Astrocyte (in vitro differentiated cells and primary cell): ENCODE data around the gene MRNIP. TPM values are rescaled to one million over a fixed set of nuclear protein-coding genes. Genes with fewer than 3 reads are reported as not detected.
"Not testable (repeated sequence)": the region's sequence is repeated elsewhere in the genome, so short reads cannot be mapped to it uniquely, and the experiment has no call there.

ENCODE experiments used
- DNase-seq: peaks from one replicate; pipeline ENCODE4 v3.0.0-alpha.2; 2010; ENCODE audit warnings: low read depth
- FAIRE-seq: peaks from 2 replicates; lab custom pipeline; 2011; peaks lifted over from hg19 to GRCh38; lab: Jason Lieb, UNC
- H2AFZ ChIP-seq: 2 replicates; pipeline ENCODE4 v1.6.0; 2012; ENCODE audit warnings: low read depth, low read length, inconsistent platforms
- H3K27ac ChIP-seq: 2 replicates; pipeline ENCODE4 v1.5.1; 2011; ENCODE audit warnings: low read depth, low read length, inconsistent platforms
- H3K27me3 ChIP-seq: 2 replicates; pipeline ENCODE4 v1.6.0; 2011; ENCODE audit warnings: low read length, inconsistent platforms; ENCODE audit not compliant: insufficient read depth
- H3K36me3 ChIP-seq: 2 replicates; pipeline ENCODE4 v1.5.1; 2011; ENCODE audit warnings: low read length, inconsistent platforms; ENCODE audit not compliant: insufficient read depth
- H3K4me1 ChIP-seq: 2 replicates; pipeline ENCODE4 v1.5.1; 2011; ENCODE audit warnings: low read length, inconsistent platforms; ENCODE audit not compliant: insufficient read depth
- H3K4me2 ChIP-seq: 2 replicates; pipeline ENCODE4 v1.6.0; 2012; ENCODE audit warnings: low read length, inconsistent platforms
- H3K4me3 ChIP-seq: 2 replicates; pipeline ENCODE4 v1.5.1; 2011; ENCODE audit warnings: low read depth, mild to moderate bottlenecking, low read length, inconsistent platforms; ENCODE audit not compliant: insufficient read depth
- H3K79me2 ChIP-seq: 2 replicates; pipeline ENCODE4 v1.6.0; 2012; ENCODE audit warnings: mild to moderate bottlenecking, low read length, inconsistent platforms; ENCODE audit not compliant: insufficient read depth
- H3K9ac ChIP-seq: 2 replicates; pipeline ENCODE4 v1.6.0; 2012; ENCODE audit warnings: mild to moderate bottlenecking, low read length, inconsistent platforms
- H3K9me3 ChIP-seq: 2 replicates; pipeline ENCODE4 v1.5.1; 2012; ENCODE audit warnings: low read depth, mild to moderate bottlenecking, low read length, inconsistent platforms; ENCODE audit not compliant: insufficient read depth
- H4K20me1 ChIP-seq: 2 replicates; pipeline ENCODE4 v1.6.0; 2012; ENCODE audit warnings: low read length, inconsistent platforms; ENCODE audit not compliant: insufficient read depth
- H3K27ac Mint-ChIP-seq: one replicate; pipeline ENCODE4 v1.8.0; 2021; ENCODE audit warnings: mild to moderate bottlenecking, mixed read lengths; ENCODE audit not compliant: unreplicated experiment
- H3K27me3 Mint-ChIP-seq: one replicate; pipeline ENCODE4 v1.8.0; 2021; ENCODE audit warnings: low read depth, mixed read lengths; ENCODE audit not compliant: unreplicated experiment
- H3K36me3 Mint-ChIP-seq: one replicate; pipeline ENCODE4 v1.8.0; 2021; ENCODE audit warnings: low read depth, mixed read lengths; ENCODE audit not compliant: unreplicated experiment
- H3K4me1 Mint-ChIP-seq: one replicate; pipeline ENCODE4 v1.8.0; 2021; ENCODE audit warnings: low read depth, mixed read lengths; ENCODE audit not compliant: unreplicated experiment
- H3K4me3 Mint-ChIP-seq: one replicate; pipeline ENCODE4 v1.8.0; 2021; ENCODE audit warnings: mild to moderate bottlenecking, moderate library complexity, mixed read lengths; ENCODE audit not compliant: unreplicated experiment
- H3K9me3 Mint-ChIP-seq: one replicate; pipeline ENCODE4 v1.8.0; 2021; ENCODE audit warnings: mild to moderate bottlenecking, mixed read lengths; ENCODE audit not compliant: unreplicated experiment
- EZH2 ChIP-seq: IDR thresholded peaks from 2 replicates; pipeline ENCODE4 v1.6.1; 2012; ENCODE audit warnings: mild to moderate bottlenecking, low read length, inconsistent platforms; ENCODE audit not compliant: insufficient read depth
- total RNA-seq: library from RNA; stranded (reverse); gene quantifications from 2 replicates; pipeline ENCODE4 v1.2.1, GENCODE V29; 2021
- TF ChIP-seq, protein P1 (sequence below): IDR thresholded peaks from 2 replicates; pipeline ENCODE4 v1.5.1; 2011; ENCODE audit warnings: low read depth, mild to moderate bottlenecking, inconsistent platforms, low read length, moderate library complexity; ENCODE audit not compliant: insufficient read depth

Gene MRNIP
- total RNA-seq, 1 donor from 2014 or later, result 20.7 TPM

DNA sequence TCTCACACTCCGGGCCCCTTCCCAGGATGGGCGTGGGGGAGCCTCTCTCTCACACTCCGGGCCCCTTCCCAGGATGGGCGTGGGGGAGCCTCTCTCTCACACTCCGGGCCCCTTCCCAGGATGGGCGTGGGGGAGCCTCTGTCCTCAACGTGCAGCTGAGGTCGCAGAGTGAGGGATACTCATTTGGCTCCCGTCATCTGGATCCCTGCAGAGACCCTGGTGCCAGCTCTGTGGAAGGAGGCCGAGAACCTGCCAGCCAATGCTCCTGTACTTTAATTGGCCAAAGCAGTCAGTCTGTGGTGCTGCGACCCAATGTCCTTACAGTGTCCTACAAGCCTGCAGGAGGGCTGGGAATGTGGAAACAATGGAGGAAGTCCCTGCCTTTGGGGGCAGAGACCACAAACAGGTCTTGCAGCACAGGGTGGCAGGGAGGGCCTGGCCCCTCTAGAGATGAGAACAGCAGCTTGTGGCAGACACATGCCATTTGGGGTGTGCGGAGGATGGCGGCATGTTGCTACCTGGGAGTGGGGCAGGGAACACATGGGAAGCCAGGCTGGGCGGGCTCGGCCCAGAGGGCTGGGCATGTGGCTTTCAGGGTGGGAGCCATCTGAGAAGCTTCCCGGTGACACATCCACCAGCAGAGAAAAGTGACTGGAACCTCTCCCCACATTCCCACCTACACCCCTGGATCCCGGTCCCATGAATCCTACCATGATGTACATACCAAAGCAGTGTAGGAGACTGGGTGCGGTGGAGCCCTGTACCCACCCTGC lies 13.6 kb upstream of the MRNIP start:
- H3K9me3 ChIP-seq, result no peaks in the 10 kb centered on the region
- no peaks in the 10 kb centered on the region for H3K4me1 ChIP-seq
- no peak for TF ChIP-seq EZH2
- TF ChIP-seq, protein P1, sequence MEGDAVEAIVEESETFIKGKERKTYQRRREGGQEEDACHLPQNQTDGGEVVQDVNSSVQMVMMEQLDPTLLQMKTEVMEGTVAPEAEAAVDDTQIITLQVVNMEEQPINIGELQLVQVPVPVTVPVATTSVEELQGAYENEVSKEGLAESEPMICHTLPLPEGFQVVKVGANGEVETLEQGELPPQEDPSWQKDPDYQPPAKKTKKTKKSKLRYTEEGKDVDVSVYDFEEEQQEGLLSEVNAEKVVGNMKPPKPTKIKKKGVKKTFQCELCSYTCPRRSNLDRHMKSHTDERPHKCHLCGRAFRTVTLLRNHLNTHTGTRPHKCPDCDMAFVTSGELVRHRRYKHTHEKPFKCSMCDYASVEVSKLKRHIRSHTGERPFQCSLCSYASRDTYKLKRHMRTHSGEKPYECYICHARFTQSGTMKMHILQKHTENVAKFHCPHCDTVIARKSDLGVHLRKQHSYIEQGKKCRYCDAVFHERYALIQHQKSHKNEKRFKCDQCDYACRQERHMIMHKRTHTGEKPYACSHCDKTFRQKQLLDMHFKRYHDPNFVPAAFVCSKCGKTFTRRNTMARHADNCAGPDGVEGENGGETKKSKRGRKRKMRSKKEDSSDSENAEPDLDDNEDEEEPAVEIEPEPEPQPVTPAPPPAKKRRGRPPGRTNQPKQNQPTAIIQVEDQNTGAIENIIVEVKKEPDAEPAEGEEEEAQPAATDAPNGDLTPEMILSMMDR, result no peak
- H3K27me3 Mint-ChIP-seq, result no peaks in the 10 kb centered on the region
- peaks cover 4% of the 10 kb centered on the region for H3K9me3 Mint-ChIP-seq
- no peak overlapping the region for H3K4me3 Mint-ChIP-seq
- no peak overlapping the region for H2AFZ ChIP-seq
- peaks cover 19% of the 10 kb centered on the region for H3K36me3 ChIP-seq
- H3K27ac ChIP-seq, result no peak overlapping the region
- no peaks in the 10 kb centered on the region for H4K20me1 ChIP-seq
- H3K4me3 ChIP-seq, result no peak overlapping the region
- H3K4me1 Mint-ChIP-seq, result no peaks in the 10 kb centered on the region
- no peak overlapping the region for H3K4me2 ChIP-seq
- DNase-seq, result no peak
- no peak for FAIRE-seq
- H3K9ac ChIP-seq, result no peak overlapping the region
- no peak overlapping the region for H3K27ac Mint-ChIP-seq
- H3K27me3 ChIP-seq, result no peaks in the 10 kb centered on the region
- H3K36me3 Mint-ChIP-seq, result peaks cover 15% of the 10 kb centered on the region
- H3K79me2 ChIP-seq, result no peaks in the 10 kb centered on the region

DNA sequence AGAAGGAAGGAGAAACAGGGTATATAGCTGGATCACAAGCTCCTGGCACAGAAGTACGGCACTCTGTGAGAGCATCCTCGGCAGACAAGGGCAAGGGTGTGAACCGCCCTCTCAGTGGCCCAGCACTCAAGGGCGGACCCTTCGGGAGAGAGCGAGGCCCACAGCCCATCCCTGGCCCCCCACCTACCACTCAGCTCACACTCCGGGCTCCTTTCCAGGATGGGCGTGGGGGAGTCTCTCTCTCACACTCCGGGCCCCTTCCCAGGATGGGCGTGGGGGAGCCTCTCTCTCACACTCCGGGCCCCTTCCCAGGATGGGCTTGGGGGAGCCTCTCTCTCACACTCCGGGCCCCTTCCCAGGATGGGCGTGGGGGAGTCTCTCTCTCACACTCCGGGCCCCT lies 12.9 kb upstream of the MRNIP start:
- peaks cover 18% of the 10 kb centered on the region for H3K36me3 Mint-ChIP-seq
- not testable (repeated sequence) for H3K27ac Mint-ChIP-seq, DNase-seq, H3K27me3 ChIP-seq, H3K79me2 ChIP-seq, H3K4me1 ChIP-seq, H3K27ac ChIP-seq, H3K4me1 Mint-ChIP-seq, H3K4me3 Mint-ChIP-seq, H3K9ac ChIP-seq, H3K4me2 ChIP-seq, H2AFZ ChIP-seq, H3K9me3 ChIP-seq, H3K27me3 Mint-ChIP-seq, H4K20me1 ChIP-seq, FAIRE-seq, H3K9me3 Mint-ChIP-seq, H3K4me3 ChIP-seq
- peaks cover 18% of the 10 kb centered on the region for H3K36me3 ChIP-seq

GRCh38 chr5:179870952-179871351 lies 12.3 kb upstream of the MRNIP start:
- Mint-ChIP-seq H3K9me3 (peaks cover 5% of the 10 kb centered on the region), H3K27ac (no peak overlapping the region), H3K36me3 (peaks cover 18% of the 10 kb centered on the region), H3K27me3 (no peaks in the 10 kb centered on the region), H3K4me3 (no peak overlapping the region), H3K4me1 (no peaks in the 10 kb centered on the region)
- Histone ChIP-seq H4K20me1 (no peaks in the 10 kb centered on the region), H3K4me3 (no peak overlapping the region), H2AFZ (no peak overlapping the region), H3K27me3 (no peaks in the 10 kb centered on the region), H3K4me1 (no peaks in the 10 kb centered on the region), H3K27ac (no peak overlapping the region), H3K9ac (no peak overlapping the region), H3K36me3 (peaks cover 16% of the 10 kb centered on the region), H3K79me2 (no peaks in the 10 kb centered on the region), H3K4me2 (no peak overlapping the region), H3K9me3 (no peaks in the 10 kb centered on the region)
- FAIRE-seq (no peak), DNase-seq (no peak)
- TF ChIP-seq, protein P1, result no peak
- TF ChIP-seq EZH2, result no peak
